HEK293T (cell line): ENCODE measurements around the gene PLXNB1.

Source experiments
- NFRKB ChIP-seq: fragments of 450-650 bp; IDR thresholded peaks from 2 replicates; pipeline ENCODE4 v1.6.1; 2016; ENCODE audit warnings: mild to moderate bottlenecking, moderate library complexity
- PKNOX1 ChIP-seq: fragments of 450-650 bp; IDR thresholded peaks from 2 replicates; pipeline ENCODE4 v1.6.1; 2016
- SP1 ChIP-seq: fragments of 450-650 bp; IDR thresholded peaks from 2 replicates; pipeline ENCODE4 v1.6.1; 2017
- ZNF384 ChIP-seq: fragments of 450-650 bp; IDR thresholded peaks from 2 replicates; pipeline ENCODE4 v1.6.1; 2016

- TF ChIP-seq PKNOX1 (no peak), SP1 (no peak), ZNF384 (no peak), NFRKB (no peak)
Measured at GRCh38 chr3:48400824-48401433, 29.0 kb downstream of the PLXNB1 start.
